Measurements from ENCODE around the gene RERGL.
"Not testable (repeated sequence)": the region's sequence is repeated elsewhere in the genome, so short reads cannot be mapped to it uniquely, and the experiment has no call there.

The RERGL gene

DNA sequence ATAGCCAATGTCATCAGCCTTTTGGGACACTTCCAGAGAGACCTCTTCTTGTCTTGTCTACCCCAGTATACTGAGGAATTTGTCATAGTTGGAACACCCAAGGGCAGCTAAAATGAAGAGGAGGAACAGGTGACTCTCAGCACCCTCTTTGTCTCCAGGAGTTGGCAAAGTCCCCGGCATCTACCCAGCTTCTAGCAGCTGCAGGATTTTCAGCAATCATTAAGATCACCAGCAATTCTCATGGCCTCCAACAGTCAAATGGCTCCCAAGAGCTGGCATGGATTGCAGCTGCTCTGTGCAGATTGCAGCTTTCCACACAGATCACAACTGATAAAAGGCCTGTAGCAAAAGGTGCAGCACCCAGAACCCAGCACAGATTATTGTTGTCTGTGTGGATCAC is 32.9 kb downstream of the RERGL start:
- DNase-seq, result no peak
- Histone ChIP-seq H3K27me3 (replicated peaks) (no peaks in the 10 kb centered on the region), H3K4me3 (ENCODE audit: low read depth, low read length) (no peak overlapping the region), H3K36me3 (replicated peaks) (no peaks in the 10 kb centered on the region), H3K27ac (no peak overlapping the region)
- in situ Hi-C loops (cut with HindIII; ENCODE audit: low pct_ligation_motif_present, low sequenced_read_pairs), result no loop called here
- TF ChIP-seq, protein P1, sequence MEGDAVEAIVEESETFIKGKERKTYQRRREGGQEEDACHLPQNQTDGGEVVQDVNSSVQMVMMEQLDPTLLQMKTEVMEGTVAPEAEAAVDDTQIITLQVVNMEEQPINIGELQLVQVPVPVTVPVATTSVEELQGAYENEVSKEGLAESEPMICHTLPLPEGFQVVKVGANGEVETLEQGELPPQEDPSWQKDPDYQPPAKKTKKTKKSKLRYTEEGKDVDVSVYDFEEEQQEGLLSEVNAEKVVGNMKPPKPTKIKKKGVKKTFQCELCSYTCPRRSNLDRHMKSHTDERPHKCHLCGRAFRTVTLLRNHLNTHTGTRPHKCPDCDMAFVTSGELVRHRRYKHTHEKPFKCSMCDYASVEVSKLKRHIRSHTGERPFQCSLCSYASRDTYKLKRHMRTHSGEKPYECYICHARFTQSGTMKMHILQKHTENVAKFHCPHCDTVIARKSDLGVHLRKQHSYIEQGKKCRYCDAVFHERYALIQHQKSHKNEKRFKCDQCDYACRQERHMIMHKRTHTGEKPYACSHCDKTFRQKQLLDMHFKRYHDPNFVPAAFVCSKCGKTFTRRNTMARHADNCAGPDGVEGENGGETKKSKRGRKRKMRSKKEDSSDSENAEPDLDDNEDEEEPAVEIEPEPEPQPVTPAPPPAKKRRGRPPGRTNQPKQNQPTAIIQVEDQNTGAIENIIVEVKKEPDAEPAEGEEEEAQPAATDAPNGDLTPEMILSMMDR (IDR thresholded peaks at IDR 0.05; ENCODE audit: low read depth, low read length, missing control alignments), result no peak

- no peaks in the 10 kb centered on the region for H3K36me3 ChIP-seq (replicated peaks)
- H3K4me3 ChIP-seq (ENCODE audit: low read depth, low read length), result no peak overlapping the region
- TF ChIP-seq, protein P1 (IDR thresholded peaks at IDR 0.05; ENCODE audit: low read depth, low read length, missing control alignments), result no peak
- in situ Hi-C loops (cut with HindIII; ENCODE audit: low pct_ligation_motif_present, low sequenced_read_pairs), result no loop called here
- no peak for DNase-seq
- H3K27ac ChIP-seq, result no peak overlapping the region
- no peaks in the 10 kb centered on the region for H3K27me3 ChIP-seq (replicated peaks)
These were observed 34.9 kb downstream of the RERGL start for GRCh38 chr12:18054925-18055619.

DNA sequence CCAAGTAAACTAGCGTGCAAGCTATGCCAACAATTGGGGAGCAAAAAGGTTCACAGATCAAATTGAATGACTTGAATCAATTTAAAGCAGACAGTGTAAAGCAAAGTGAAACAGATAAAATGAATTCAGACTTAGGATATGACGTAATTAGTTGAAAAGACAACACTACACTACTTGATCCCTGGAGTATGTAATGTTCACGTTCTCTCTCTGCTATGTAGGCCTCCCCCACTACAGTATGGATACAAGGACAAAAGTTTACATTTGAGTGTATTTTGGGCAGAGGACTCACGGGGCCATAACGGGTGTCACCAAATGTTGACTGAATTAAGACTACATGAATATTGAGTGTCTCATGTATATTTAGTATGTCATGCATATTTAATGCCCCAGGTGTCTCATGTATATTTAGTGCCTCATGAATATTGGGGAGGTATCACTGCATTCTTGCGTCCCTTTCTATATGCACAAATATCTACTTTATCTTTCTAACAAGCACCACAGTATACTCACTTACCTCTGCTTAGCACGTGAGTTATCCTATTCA is 44.5 kb downstream of the RERGL start:
- H3K36me3 ChIP-seq (replicated peaks), result no peaks in the 10 kb centered on the region
- H3K4me3 ChIP-seq (ENCODE audit: low read depth, low read length), result no peak overlapping the region
- TF ChIP-seq, protein P1 (IDR thresholded peaks at IDR 0.05; ENCODE audit: low read depth, low read length, missing control alignments), result no peak
- no peaks in the 10 kb centered on the region for H3K27me3 ChIP-seq (replicated peaks)
- no peak overlapping the region for H3K27ac ChIP-seq
- DNase-seq, result no peak
- in situ Hi-C loops (cut with HindIII; ENCODE audit: low pct_ligation_motif_present, low sequenced_read_pairs), result no loop called here

- H3K36me3 ChIP-seq (replicated peaks); H3K27me3 ChIP-seq (replicated peaks); in situ Hi-C loops (cut with HindIII; ENCODE audit: low pct_ligation_motif_present, low sequenced_read_pairs); H3K27ac ChIP-seq; H3K4me3 ChIP-seq (ENCODE audit: low read depth, low read length); DNase-seq: not testable (repeated sequence)
These were observed 49.8 kb downstream of the RERGL start for GRCh38 chr12:18040060-18040742.
